Liver (tissue), 3 donors: ENCODE measurements around the gene CDH1.

Experiments
- EGR1 ChIP-seq, 2 donors: IDR thresholded peaks; 2 replicates each; pipeline ENCODE4 v1.6.1; 2016 to 2018; ENCODE audit warnings: antibody characterized with exemption in 2 of 2, low read depth in 2 of 2
- JUND ChIP-seq, 2 donors: IDR thresholded peaks; 2 replicates each; pipeline ENCODE4 v1.6.1; 2016; ENCODE audit warnings: antibody characterized with exemption in 2 of 2
- REST ChIP-seq: IDR thresholded peaks from 2 replicates; pipeline ENCODE4 v1.6.1; 2016; ENCODE audit warnings: antibody characterized with exemption, mild to moderate bottlenecking
- SP1 ChIP-seq: IDR thresholded peaks from 2 replicates; pipeline ENCODE4 v1.6.1; 2018; ENCODE audit warnings: antibody characterized with exemption, mild to moderate bottlenecking
- YY1 ChIP-seq: IDR thresholded peaks from 2 replicates; pipeline ENCODE4 v1.6.1; 2016; ENCODE audit warnings: antibody characterized with exemption, mild to moderate bottlenecking
- TF ChIP-seq, protein P1 (sequence below): fragments of 150-350 bp; IDR thresholded peaks from 2 replicates; pipeline ENCODE4 v1.5.1; 2017; ENCODE audit warnings: improper control_type of control experiment, low read depth, low read length; ENCODE audit not compliant: missing input control
- donor health status: healthy.
- donor health status: healthy.

DNA sequence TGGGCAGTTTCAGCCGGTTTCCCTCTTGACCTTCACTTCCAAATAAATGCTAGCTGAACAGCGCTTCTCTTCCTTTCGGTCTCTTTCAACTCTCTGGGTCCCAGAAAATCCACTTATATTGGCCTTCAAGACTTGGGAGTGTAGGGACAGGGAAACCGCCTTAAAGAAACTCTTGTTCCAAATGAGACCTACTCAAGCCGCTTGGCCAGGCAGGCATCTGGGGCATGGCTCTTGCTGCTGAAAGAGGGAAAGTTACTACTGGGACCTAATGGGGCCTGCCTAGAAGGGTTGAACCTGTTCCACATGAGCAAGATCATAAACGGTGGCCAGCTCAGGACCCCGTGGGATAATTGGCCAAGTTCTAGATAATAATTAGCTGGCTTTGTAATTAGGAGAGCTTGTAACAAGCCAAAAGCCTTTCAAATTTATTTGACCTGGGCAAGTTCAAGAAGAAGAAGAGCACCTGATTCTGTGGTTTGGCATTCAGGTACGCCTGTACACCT lies 13.2 kb downstream of the CDH1 start:
- TF ChIP-seq, protein P1, sequence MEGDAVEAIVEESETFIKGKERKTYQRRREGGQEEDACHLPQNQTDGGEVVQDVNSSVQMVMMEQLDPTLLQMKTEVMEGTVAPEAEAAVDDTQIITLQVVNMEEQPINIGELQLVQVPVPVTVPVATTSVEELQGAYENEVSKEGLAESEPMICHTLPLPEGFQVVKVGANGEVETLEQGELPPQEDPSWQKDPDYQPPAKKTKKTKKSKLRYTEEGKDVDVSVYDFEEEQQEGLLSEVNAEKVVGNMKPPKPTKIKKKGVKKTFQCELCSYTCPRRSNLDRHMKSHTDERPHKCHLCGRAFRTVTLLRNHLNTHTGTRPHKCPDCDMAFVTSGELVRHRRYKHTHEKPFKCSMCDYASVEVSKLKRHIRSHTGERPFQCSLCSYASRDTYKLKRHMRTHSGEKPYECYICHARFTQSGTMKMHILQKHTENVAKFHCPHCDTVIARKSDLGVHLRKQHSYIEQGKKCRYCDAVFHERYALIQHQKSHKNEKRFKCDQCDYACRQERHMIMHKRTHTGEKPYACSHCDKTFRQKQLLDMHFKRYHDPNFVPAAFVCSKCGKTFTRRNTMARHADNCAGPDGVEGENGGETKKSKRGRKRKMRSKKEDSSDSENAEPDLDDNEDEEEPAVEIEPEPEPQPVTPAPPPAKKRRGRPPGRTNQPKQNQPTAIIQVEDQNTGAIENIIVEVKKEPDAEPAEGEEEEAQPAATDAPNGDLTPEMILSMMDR: no peak
- TF ChIP-seq SP1: no peak
- no peak for TF ChIP-seq YY1
- TF ChIP-seq REST: no peak
- no peak for TF ChIP-seq JUND (IDR thresholded peaks at IDR 0.05)
- no peak for TF ChIP-seq EGR1 (IDR thresholded peaks at IDR 0.05; ENCODE audit: low read depth in 2 of 2)
